H1 (cell line): ENCODE results near the gene GPC1. TPM values are rescaled to one million over a fixed set of nuclear protein-coding genes. Genes with fewer than 3 reads are reported as not detected.

Experiments
- CTCF ChIA-PET: fragments of 300-600 bp; sonication (Branson Sonifier 250); formaldehyde crosslinking; loops from one replicate; lab custom pipeline; 2021; ENCODE audit not compliant: partially characterized antibody; lab: Charles Lee
- POLR2A ChIA-PET: fragments of 300-600 bp; sonication (Branson Sonifier 250); formaldehyde crosslinking; loops from one replicate; lab custom pipeline; 2021; ENCODE audit warnings: inconsistent platforms; ENCODE audit not compliant: partially characterized antibody; lab: Charles Lee
- DNase-seq, 2 experiments: peaks; one replicate each; pipeline versions ENCODE4 v3.0.0 to v3.0.0-alpha.2; 2010 to 2022; ENCODE audit warnings: low spot score in 2 of 2, low read depth in 1 of 2, mixed read lengths in 1 of 2
- FAIRE-seq: peaks from 2 replicates; lab custom pipeline; 2011; peaks lifted over from hg19 to GRCh38; lab: Jason Lieb, UNC
- H2AFZ ChIP-seq: 2 replicates; pipeline ENCODE4 v1.8.1; 2012; ENCODE audit warnings: low read length, inconsistent platforms
- H2AK5ac ChIP-seq: 2 replicates; pipeline ENCODE4 v1.6.1; 2013; ENCODE audit warnings: low read depth, low read length
- H2BK120ac ChIP-seq: replicated peaks from 2 replicates; pipeline ENCODE3; 2013; ENCODE audit warnings: low read depth, low read length, inconsistent platforms
- H2BK12ac ChIP-seq: 2 replicates; pipeline ENCODE4 v1.6.1; 2013; ENCODE audit warnings: low read depth, low read length
- H2BK15ac ChIP-seq: 2 replicates; pipeline ENCODE4 v1.6.1; 2013; ENCODE audit warnings: low read length
- H2BK20ac ChIP-seq: 2 replicates; pipeline ENCODE4 v1.6.1; 2013; ENCODE audit warnings: low read length
- H2BK5ac ChIP-seq: 2 replicates; pipeline ENCODE4 v1.6.1; 2013; ENCODE audit warnings: low read depth, low read length
- H3K14ac ChIP-seq: 2 replicates; pipeline ENCODE4 v1.6.1; 2013; ENCODE audit warnings: inconsistent platforms; ENCODE audit not compliant: insufficient read length
- H3K18ac ChIP-seq: 2 replicates; pipeline ENCODE4 v1.6.1; 2013; ENCODE audit warnings: low read length; ENCODE audit errors: extremely low read depth
- H3K23ac ChIP-seq: 2 replicates; pipeline ENCODE4 v1.6.1; 2013; ENCODE audit warnings: inconsistent platforms; ENCODE audit not compliant: insufficient read length
- H3K23me2 ChIP-seq: 2 replicates; pipeline ENCODE4 v1.6.1; 2013; ENCODE audit warnings: low read depth, low read length
- H3K27ac ChIP-seq: 2 replicates; pipeline ENCODE4 v1.6.1; 2011; ENCODE audit warnings: low read depth, low read length, inconsistent platforms
- H3K27me3 ChIP-seq, 4 experiments: replicated peaks in 1 of 4; 1 replicate in 1 of 4; 2 replicates in 3 of 4; pipeline versions ENCODE4 v1.6.1 to v1.8.1; 2011 to 2013; ENCODE audit warnings: low read length in 3 of 4, mild to moderate bottlenecking in 3 of 4, inconsistent platforms in 2 of 4, mixed read lengths in 2 of 4, moderate library complexity in 1 of 4; ENCODE audit not compliant: control insufficient read depth in 3 of 4, insufficient read depth in 3 of 4; ENCODE audit errors: extremely low read depth in 1 of 4
- H3K36me3 ChIP-seq, 4 experiments: 2 replicates each; pipeline versions ENCODE4 v1.6.1 to v1.8.1; 2011 to 2013; ENCODE audit warnings: mild to moderate bottlenecking in 4 of 4, low read length in 3 of 4, moderate library complexity in 2 of 4, control low read depth in 1 of 4, inconsistent platforms in 1 of 4; ENCODE audit not compliant: insufficient read depth in 4 of 4, control insufficient read depth in 2 of 4
- H3K4ac ChIP-seq: replicated peaks from 2 replicates; pipeline ENCODE3; 2013; ENCODE audit warnings: low read length, low read depth, mixed read lengths, inconsistent platforms; ENCODE audit not compliant: insufficient read length
- H3K4me1 ChIP-seq, 4 experiments: replicated peaks in 1 of 4; 1 replicate in 1 of 4; 2 replicates in 3 of 4; pipeline versions ENCODE4 v1.6.1 to v1.8.1; 2011 to 2013; ENCODE audit warnings: low read length in 3 of 4, inconsistent platforms in 2 of 4, mixed read lengths in 1 of 4; ENCODE audit not compliant: insufficient read depth in 4 of 4, control insufficient read depth in 3 of 4
- H3K4me2 ChIP-seq, 2 experiments: 2 replicates each; pipeline versions ENCODE4 v1.6.1 to v1.8.1; 2011 to 2013; ENCODE audit warnings: low read depth in 2 of 2, low read length in 2 of 2, control low read depth in 1 of 2, inconsistent platforms in 1 of 2, mild to moderate bottlenecking in 1 of 2; ENCODE audit not compliant: insufficient read depth in 1 of 2
- H3K4me3 ChIP-seq, 4 experiments: fragments of 200-600, 300-600 bp in 1 of 4; sonication (generic), shearing (Covaris generic), sonication (Bioruptor Twin) in 1 of 4; 2 replicates each; pipeline versions ENCODE4 v1.5.1 to v1.8.1; 2011 to 2016; ENCODE audit warnings: low read length in 4 of 4, low read depth in 3 of 4, control low read depth in 2 of 4, inconsistent platforms in 2 of 4, mild to moderate bottlenecking in 2 of 4, mixed read lengths in 1 of 4, moderate library complexity in 1 of 4; ENCODE audit not compliant: insufficient read depth in 2 of 4; ENCODE audit errors: extremely low read depth in 1 of 4
- H3K56ac ChIP-seq: replicated peaks from 2 replicates; pipeline ENCODE3; 2013; ENCODE audit warnings: low read depth, mild to moderate bottlenecking, mixed read lengths, low read length, inconsistent platforms; ENCODE audit not compliant: insufficient read length
- H3K79me1 ChIP-seq: 2 replicates; pipeline ENCODE4 v1.6.1; 2013; ENCODE audit warnings: low read depth, low read length, control low read depth
- H3K79me2 ChIP-seq, 2 experiments: 2 replicates each; pipeline versions ENCODE4 v1.6.1 to v1.8.1; 2012 to 2013; ENCODE audit warnings: low read length in 2 of 2, mild to moderate bottlenecking in 2 of 2, inconsistent platforms in 1 of 2; ENCODE audit not compliant: insufficient read depth in 2 of 2, control insufficient read depth in 1 of 2
- H3K9ac ChIP-seq, 4 experiments: replicated peaks in 1 of 4; 1 replicate in 1 of 4; 2 replicates in 3 of 4; pipeline versions ENCODE4 v1.6.1 to v1.8.1; 2011 to 2013; ENCODE audit warnings: low read depth in 3 of 4, low read length in 3 of 4, control low read depth in 2 of 4, mild to moderate bottlenecking in 2 of 4, moderate library complexity in 2 of 4, inconsistent platforms in 1 of 4; ENCODE audit errors: extremely low read depth in 1 of 4
- H3K9me3 ChIP-seq, 2 experiments: 2 replicates each; pipeline versions ENCODE4 v1.6.1 to v1.8.1; 2012 to 2013; ENCODE audit warnings: mild to moderate bottlenecking in 2 of 2, moderate library complexity in 2 of 2, control low read depth in 1 of 2, inconsistent platforms in 1 of 2, low read depth in 1 of 2, low read length in 1 of 2, mixed read lengths in 1 of 2; ENCODE audit not compliant: insufficient read depth in 2 of 2
- H4K20me1 ChIP-seq, 2 experiments: replicated peaks in 1 of 2; 2 replicates each; pipeline versions ENCODE3 to v1.8.1; 2011 to 2013; ENCODE audit warnings: inconsistent platforms in 2 of 2, low read length in 2 of 2, mild to moderate bottlenecking in 1 of 2; ENCODE audit not compliant: insufficient read depth in 2 of 2, control insufficient read depth in 1 of 2
- H4K5ac ChIP-seq: 2 replicates; pipeline ENCODE4 v1.6.1; 2013; ENCODE audit warnings: low read length, low read depth, mixed read lengths, inconsistent platforms; ENCODE audit not compliant: insufficient read length
- H4K8ac ChIP-seq: 2 replicates; pipeline ENCODE4 v1.8.0; 2013; ENCODE audit warnings: mild to moderate bottlenecking, moderate library complexity, low read length, inconsistent platforms; ENCODE audit not compliant: insufficient read depth; ENCODE audit errors: extremely low read depth
- H4K91ac ChIP-seq: replicated peaks from 2 replicates; pipeline ENCODE3; 2013; ENCODE audit warnings: low read length, mixed read lengths, inconsistent platforms; ENCODE audit not compliant: insufficient read length
- JUND ChIP-seq: IDR thresholded peaks from 2 replicates; pipeline ENCODE4 v1.6.1; 2011; ENCODE audit warnings: mild to moderate bottlenecking, improper control_type of control experiment, low read length
- ZNF274 ChIP-seq: IDR thresholded peaks from 2 replicates; pipeline ENCODE4 v1.7.0; 2012; ENCODE audit warnings: low read length, borderline replicate concordance; ENCODE audit errors: extremely low read depth
- WGBS, 2 experiments: shearing (Covaris generic) in 1 of 2; methylation state at CpG; one replicate each; pipeline versions ENCODE4 v1.1.6 to v1.1.7; 2013 to 2015; ENCODE audit warnings: low lambda C conversion rate in 2 of 2, mixed read lengths in 2 of 2, inconsistent platforms in 1 of 2, low coverage in 1 of 2, missing lambda C conversion rate in 1 of 2; ENCODE audit not compliant: insufficient replicate concordance in 2 of 2, insufficient coverage in 1 of 2, insufficient read length in 1 of 2; ENCODE audit errors: extremely low coverage in 1 of 2, missing lambda C conversion rate in 1 of 2; 5-methylcytosine and 5-hydroxymethylcytosine counted together
- polyA plus RNA-seq, 7 experiments: library from polyadenylated mRNA; depleted of rRNA in 3 of 7; stranded (reverse) in 5 of 7; unstranded in 2 of 7; fragments of >200 nt in 5 of 7; fragments of 200-250 nt in 2 of 7; gene quantifications; 1 replicate in 5 of 7; 2 replicates in 1 of 7; 4 replicates in 1 of 7; pipeline versions ENCODE4 v1.2.1 to v1.2.3, GENCODE V29; 2011 to 2013; ENCODE audit warnings: missing spikeins in 2 of 7, mixed read lengths in 2 of 7
- total RNA-seq: library from RNA; stranded (reverse); fragmentation: NEBNext Ultra II Directional; extraction: Animal tissue kit (Norgen Biotek cat#: 25700); gene quantifications from 2 replicates; pipeline ENCODE4 v1.2.1, GENCODE V29; 2021

GPC1 gene
- total and polyA plus RNA-seq, 2 of the 8 experiments (the other 6 are each of a cell fraction or from before 2014, with no cell fraction given) = 21.9 to 28.3 TPM

DNA sequence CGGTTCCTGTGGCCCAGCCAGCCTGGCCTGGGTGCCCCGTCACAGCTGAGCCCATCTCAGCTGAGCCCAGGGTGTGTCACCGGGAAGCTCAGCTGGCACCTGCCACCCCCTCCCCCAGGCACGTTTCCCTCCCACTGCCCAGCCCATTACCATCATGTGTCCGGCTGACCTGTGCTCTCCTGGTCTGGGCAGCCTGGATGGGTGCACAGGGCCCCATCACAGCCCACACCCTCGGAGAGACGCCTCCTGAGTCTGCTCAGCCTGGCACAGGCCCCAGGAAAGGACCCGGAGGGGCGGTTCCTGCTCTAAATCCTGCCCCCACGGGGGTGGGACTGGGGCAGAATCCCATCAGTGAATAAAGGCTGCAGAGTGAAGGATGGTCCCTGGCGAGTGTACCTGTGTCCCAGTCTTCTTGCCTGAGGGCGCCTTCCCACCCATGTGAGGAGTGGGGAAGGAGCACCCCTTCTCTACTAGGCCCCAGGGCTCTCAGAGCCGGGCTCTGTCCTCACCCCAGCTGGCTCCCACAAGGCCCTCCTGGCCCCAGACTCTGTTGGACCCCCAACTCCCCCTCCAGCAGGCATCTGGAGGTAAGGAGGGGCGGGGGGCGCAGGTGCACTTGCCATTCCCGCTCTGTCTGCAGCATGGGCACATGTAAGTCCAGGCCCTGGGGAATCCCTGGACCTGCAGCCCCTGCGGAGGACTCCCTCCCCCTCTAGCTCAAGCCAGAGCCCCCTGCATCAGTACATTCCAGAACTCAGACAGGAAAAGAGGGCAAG, 21.2 kb downstream of the GPC1 start:
- no peak for DNase-seq
- peaks cover 7% of the 10 kb centered on the region; the same call in 1 of the 2 replicates for H3K23me2 ChIP-seq
- no peak overlapping the region for H3K9ac ChIP-seq
- no peak overlapping the region; the same call in 1 of the 2 replicates for H2BK20ac ChIP-seq
- H3K18ac ChIP-seq = peak overlapping the region; percentile 60
- no peak overlapping the region; the same call in 1 of the 2 replicates for H4K8ac ChIP-seq
- peak overlapping the region; percentile 74 for H4K91ac ChIP-seq
- peaks cover 15 to 32% (median 27%) of the 10 kb centered on the region in 4 experiments for H3K27me3 ChIP-seq
- no peaks in the 10 kb centered on the region; a peak in 1 of 8 replicates for H3K36me3 ChIP-seq
- peaks cover 2 to 65% (median 41%) of the 10 kb centered on the region in 4 experiments for H3K4me1 ChIP-seq
- FAIRE-seq = no peak
- no peak overlapping the region for H2AFZ ChIP-seq
- no peak overlapping the region for H4K5ac ChIP-seq
- no peak overlapping the region for H2BK120ac ChIP-seq
- peak overlapping the region; percentile 43 to 71 for H3K4me2 ChIP-seq
- H3K56ac ChIP-seq = no peak overlapping the region
- H3K4me3 ChIP-seq = peak overlapping the region in 1 of 4 experiments; percentile 54; a peak in 2 of 8 replicates
- H2BK12ac ChIP-seq = peak overlapping the region; percentile 80; the same call in 1 of the 2 replicates
- H4K20me1 ChIP-seq = peaks cover 34 to 39% of the 10 kb centered on the region in 2 experiments
- H2AK5ac ChIP-seq = peak overlapping the region; percentile 75; the same call in 1 of the 2 replicates
- ChIA-PET POLR2A (interaction anchor here (2.8 kb wide), 1 partner anchor 20 kb away, joined by 12 read pairs; the partner anchor contains the start of gene GPC1), CTCF (interaction anchor here (1.3 to 2.7 kb wide), 2 partner anchors 18 to 123 kb away, joined by 4 to 13 read pairs; no protein-coding TSS in a partner anchor)
- no peak overlapping the region for H3K4ac ChIP-seq
- WGBS, 2 experiments = 60% methylated on average over 16 of the region's 17 CpGs; no CpG with 5 or more reads in 1 of the 2 experiments
- H2BK15ac ChIP-seq = peak overlapping the region; percentile 61; the same call in 1 of the 2 replicates
- H2BK5ac ChIP-seq = no peak overlapping the region; the same call in 1 of the 2 replicates
- no peak overlapping the region for H3K27ac ChIP-seq
- no peak for TF ChIP-seq JUND
- TF ChIP-seq ZNF274 = no peak
- no peaks in the 10 kb centered on the region; the same call in 1 of the 2 replicates for H3K79me1 ChIP-seq
- H3K14ac ChIP-seq = no peak overlapping the region
- no peaks in the 10 kb centered on the region for H3K9me3 ChIP-seq
- no peaks in the 10 kb centered on the region for H3K79me2 ChIP-seq
- no peak overlapping the region for H3K23ac ChIP-seq
